Measurements from ENCODE around the gene MGAT4B.

- no peak for TF ChIP-seq CTCF (IDR thresholded peaks at IDR 0.05)
- no peak; the same call in 1 of the 2 replicates for TF ChIP-seq POLR2AphosphoS5 (IDR thresholded peaks at IDR 0.05; ENCODE audit: low read depth, low read length)
- TF ChIP-seq, protein P1, sequence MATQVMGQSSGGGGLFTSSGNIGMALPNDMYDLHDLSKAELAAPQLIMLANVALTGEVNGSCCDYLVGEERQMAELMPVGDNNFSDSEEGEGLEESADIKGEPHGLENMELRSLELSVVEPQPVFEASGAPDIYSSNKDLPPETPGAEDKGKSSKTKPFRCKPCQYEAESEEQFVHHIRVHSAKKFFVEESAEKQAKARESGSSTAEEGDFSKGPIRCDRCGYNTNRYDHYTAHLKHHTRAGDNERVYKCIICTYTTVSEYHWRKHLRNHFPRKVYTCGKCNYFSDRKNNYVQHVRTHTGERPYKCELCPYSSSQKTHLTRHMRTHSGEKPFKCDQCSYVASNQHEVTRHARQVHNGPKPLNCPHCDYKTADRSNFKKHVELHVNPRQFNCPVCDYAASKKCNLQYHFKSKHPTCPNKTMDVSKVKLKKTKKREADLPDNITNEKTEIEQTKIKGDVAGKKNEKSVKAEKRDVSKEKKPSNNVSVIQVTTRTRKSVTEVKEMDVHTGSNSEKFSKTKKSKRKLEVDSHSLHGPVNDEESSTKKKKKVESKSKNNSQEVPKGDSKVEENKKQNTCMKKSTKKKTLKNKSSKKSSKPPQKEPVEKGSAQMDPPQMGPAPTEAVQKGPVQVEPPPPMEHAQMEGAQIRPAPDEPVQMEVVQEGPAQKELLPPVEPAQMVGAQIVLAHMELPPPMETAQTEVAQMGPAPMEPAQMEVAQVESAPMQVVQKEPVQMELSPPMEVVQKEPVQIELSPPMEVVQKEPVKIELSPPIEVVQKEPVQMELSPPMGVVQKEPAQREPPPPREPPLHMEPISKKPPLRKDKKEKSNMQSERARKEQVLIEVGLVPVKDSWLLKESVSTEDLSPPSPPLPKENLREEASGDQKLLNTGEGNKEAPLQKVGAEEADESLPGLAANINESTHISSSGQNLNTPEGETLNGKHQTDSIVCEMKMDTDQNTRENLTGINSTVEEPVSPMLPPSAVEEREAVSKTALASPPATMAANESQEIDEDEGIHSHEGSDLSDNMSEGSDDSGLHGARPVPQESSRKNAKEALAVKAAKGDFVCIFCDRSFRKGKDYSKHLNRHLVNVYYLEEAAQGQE (IDR thresholded peaks at IDR 0.05; ENCODE audit: insufficient read depth in 1 of 2, low read depth in 2 of 2, low read length in 1 of 2), result 0 out of 4 replicates have a peak, but pooled peaks have one; percentile 47
- TF ChIP-seq TCF7L2 (IDR thresholded peaks at IDR 0.05; ENCODE audit: low read depth, low read length), result no peak
Observed at GRCh38 chr5:179837076-179838011, 30.7 kb upstream of the MGAT4B start.

All from Panc1 (cell line).